ENCODE measurements around the gene KDM5C.

GRCh38 chrX:53227224-53227765 is 2.3 kb upstream of the KDM5C start:
- no peak for TF ChIP-seq CTCF (conservative IDR thresholded peaks at IDR 0.05)
- no peak for TF ChIP-seq EZH2 (IDR thresholded peaks at IDR 0.05; ENCODE audit: low read depth)
